HG02763 (cell line): ENCODE data around the gene GDAP2.
"Not testable (repeated sequence)": the region's sequence is repeated elsewhere in the genome, so short reads cannot be mapped to it uniquely, and the experiment has no call there.

Experiments
- ATAC-seq: cut with Tn5 transposase; IDR thresholded peaks from one replicate; pipeline ENCODE4 v1.9.1; 2021; ENCODE audit warnings: mild to moderate bottlenecking, moderate library complexity; ENCODE audit not compliant: unreplicated experiment

Gene GDAP2, protein sequence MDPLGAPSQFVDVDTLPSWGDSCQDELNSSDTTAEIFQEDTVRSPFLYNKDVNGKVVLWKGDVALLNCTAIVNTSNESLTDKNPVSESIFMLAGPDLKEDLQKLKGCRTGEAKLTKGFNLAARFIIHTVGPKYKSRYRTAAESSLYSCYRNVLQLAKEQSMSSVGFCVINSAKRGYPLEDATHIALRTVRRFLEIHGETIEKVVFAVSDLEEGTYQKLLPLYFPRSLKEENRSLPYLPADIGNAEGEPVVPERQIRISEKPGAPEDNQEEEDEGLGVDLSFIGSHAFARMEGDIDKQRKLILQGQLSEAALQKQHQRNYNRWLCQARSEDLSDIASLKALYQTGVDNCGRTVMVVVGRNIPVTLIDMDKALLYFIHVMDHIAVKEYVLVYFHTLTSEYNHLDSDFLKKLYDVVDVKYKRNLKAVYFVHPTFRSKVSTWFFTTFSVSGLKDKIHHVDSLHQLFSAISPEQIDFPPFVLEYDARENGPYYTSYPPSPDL

GRCh38 chr1:117929343-117930172, at the start of gene GDAP2, which contains the start of gene WDR3:
Gene GDAP2 (minus strand): TSS chr1:117929621. CDS start chr1:117920357, 9,264 bp downstream.
Gene WDR3 (plus strand): TSS chr1:117929739. CDS start chr1:117933320, 3,581 bp downstream.
- peak; percentile 95 for ATAC-seq

DNA sequence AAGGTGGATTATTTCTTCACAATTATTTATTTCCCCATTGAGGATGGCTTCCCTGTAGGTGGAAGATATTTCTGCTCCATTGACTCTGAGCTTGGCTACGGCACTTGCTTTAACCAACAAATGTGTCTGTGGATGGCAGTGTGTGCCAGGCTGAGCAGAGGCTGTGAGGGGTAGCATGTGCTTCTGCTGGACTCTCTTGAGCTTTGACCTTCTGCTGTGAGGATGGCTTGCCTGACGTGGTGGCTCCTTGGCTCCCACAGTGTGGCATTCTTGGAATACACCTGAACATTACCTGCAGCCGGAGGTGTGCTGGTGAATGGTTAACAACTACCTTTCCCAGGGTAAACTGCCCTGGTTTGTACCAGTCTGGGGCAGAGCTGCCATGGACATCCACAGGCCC, 47.0 kb upstream of the GDAP2 start:
- no peak for ATAC-seq

DNA sequence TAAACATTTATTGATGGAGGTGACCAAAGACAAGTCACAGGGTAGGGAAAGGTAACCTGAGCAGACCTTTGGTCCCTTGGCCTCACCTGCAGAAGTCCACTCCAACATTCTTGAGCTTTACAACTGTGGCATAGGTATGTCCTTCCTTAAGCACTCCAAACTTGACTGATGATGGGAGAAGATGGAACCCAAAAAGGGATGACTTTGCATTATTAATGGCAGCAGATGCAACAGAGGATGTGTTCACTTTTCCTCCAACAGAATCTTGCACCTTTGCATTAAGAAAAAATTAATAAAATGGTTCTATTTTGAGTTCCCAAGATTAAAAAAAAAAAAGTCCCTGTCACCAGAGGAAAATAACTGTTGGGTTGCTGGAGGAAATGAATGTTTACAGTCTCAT, 42.4 kb upstream of the GDAP2 start:
- ATAC-seq, result no peak

DNA sequence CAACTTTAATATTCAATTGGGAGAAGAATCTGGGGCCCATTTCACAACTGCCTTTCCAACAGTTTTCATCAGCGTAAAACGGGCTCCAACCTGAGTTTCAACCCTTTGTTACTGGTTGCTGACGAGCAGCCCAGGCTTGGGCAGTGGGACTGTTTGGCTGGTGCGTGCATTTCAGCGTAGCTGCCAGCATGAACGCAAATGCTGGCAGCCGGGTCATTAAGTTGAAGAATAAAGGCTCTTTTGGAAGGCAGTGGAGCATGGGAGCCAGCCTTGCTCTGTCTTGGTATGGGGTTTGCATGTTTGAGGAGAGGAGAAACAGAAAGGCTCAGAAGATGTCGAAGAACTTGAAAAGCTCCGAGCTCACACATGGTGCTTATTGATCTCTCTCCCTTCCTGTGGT, 40.8 kb upstream of the GDAP2 start:
- no peak for ATAC-seq

- no peak for ATAC-seq
Measured at GRCh38 chr1:117967881-117968280, 38.5 kb upstream of the GDAP2 start.

GRCh38 chr1:117967477-117967876, 38.1 kb upstream of the GDAP2 start:
- ATAC-seq, result no peak

DNA sequence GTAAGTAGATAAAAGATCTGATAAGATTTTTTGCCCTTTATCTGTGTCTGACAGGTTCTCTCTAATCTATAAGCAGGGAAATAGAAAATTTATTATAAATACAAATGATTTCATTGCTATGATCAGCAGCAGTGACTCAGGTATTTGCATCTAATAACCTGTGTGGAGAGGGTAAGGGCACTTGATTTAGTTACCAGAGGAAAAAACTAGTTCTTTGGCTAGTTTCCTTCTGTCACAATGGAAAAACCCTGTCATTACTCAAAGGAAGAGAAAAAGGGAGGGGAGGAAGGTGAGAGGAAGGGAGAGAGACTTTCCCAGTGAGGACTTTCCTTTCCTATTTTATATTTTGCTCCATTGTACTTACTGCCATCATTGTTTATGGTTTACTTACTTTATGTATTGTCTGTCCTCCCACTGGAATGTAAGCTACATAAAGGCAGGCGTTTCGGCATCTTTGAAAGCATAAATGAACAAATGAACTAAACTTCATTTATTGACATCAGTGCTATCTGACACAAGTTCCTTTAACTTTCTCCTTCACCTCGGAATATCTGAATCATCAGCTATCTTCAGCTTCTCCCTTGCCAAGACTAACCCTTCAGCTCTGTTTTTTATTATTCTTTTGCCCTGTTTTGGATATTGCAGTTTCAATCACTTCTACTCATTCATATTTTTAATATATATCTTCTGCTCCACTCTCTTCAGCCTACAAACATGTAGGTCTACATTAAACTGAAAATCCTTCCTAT, 35.0 kb upstream of the GDAP2 start:
- ATAC-seq, result no peak

- ATAC-seq, result no peak
Measured at GRCh38 chr1:117959364-117959763, 29.9 kb upstream of the GDAP2 start.

- no peak for ATAC-seq
Measured at GRCh38 chr1:117952386-117952785, 23.0 kb upstream of the GDAP2 start.

DNA sequence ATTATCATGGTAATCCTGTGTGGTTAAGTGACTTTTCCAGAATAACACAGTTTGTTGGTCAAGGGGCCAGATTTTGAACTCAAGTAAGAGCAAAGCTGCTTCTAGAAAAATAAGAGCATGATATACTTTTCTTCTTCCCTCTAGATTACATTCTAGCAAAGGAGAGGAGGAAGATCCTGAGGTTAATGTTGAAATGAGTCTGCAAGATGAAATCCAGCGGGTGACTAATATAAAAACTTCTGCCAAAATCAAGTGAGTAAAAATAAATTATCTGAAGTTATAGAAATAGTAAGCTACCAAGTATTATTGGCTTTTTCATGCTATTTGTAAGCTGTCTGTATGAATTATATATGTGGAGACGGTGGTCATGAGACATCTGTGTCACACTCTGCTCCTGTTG, 12.9 kb upstream of the GDAP2 start:
- no peak for ATAC-seq

GRCh38 chr1:117933769-117934168, 4.3 kb upstream of the GDAP2 start:
- no peak for ATAC-seq

GRCh38 chr1:117932576-117932975, 3.2 kb upstream of the GDAP2 start:
- ATAC-seq, result no peak

- no peak for ATAC-seq
Measured at GRCh38 chr1:117930484-117930883, 1.1 kb upstream of the GDAP2 start.

GRCh38 chr1:117930173-117930447, 689 bp upstream of the GDAP2 start:
- ATAC-seq, result no peak

- peak; percentile 29 for ATAC-seq
Measured at GRCh38 chr1:117928881-117929342, 509 bp downstream of the GDAP2 start.

DNA sequence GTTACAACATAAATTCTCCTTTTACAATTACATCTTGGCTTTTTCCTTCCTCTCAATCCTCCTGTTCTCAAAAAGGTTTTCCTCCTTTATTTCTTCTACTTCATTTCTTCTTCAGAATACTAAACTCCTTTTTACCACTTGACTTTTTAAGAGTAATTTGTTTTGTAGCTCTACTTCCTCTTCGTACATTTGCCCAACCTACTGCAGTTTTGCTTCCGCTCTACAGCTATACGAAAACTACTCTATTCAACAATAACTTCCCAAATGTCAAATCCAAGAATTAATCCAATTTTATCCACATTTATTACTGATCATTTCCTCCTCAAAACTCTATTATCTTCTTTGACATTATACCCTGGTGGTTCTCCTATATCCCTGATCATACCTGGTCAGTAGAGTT, 3.4 kb downstream of the GDAP2 start:
- no peak for ATAC-seq

GRCh38 chr1:117922717-117923116, 6.7 kb downstream of the GDAP2 start:
- not testable (repeated sequence) for ATAC-seq

DNA sequence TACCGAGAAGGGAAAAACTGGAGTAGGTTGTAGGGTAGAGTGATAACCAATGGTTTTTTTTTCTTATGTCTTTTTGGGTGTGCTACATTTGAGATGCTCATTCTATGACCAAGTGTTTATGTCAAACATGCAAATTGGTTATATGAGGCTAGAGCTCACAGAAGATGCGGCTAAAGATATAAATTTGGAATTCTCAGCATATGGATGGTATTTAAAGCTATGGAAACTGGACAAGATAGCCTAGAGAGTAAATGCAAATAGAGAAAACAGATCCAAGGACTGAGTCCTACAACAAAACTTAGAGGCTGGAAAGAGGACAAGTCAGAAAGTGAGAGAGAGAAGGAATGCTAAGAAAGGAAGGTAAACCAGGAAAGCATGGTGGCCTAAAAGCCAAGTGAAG, 7.4 kb downstream of the GDAP2 start:
- ATAC-seq, result no peak

DNA sequence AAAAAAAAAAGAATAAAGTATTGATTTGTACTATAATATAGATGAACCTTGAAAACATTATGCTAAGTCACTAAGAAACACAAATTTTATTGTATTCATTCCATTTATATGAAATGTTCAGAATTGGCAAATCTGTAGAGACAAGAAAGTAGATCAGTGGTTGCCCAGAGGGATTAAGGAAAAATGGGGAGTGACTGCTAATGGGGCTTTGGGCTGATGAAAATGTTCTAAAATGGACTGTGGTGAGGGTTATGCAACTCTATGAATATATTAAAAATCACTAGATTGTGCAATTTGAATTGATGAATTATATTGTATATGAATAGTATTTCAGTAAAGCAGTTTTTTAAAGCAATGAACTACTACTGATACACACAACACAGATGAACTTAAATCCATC, 10.0 kb downstream of the GDAP2 start:
- no peak for ATAC-seq

GRCh38 chr1:117911051-117911450, 18.4 kb downstream of the GDAP2 start:
- no peak for ATAC-seq

GRCh38 chr1:117905019-117905418, 24.4 kb downstream of the GDAP2 start:
- no peak for ATAC-seq
